ENCODE measurements around the gene CCL25. TPM values are rescaled to one million over a fixed set of nuclear protein-coding genes. Genes with fewer than 3 reads are reported as not detected.
A peak's percentile ranks its signal among the peaks of the same experiment; 100 is the strongest.

CCL25 gene
- total and polyA plus RNA-seq, 9 of the 15 experiments (the other 6 are each of a cell fraction or from before 2014, with no cell fraction given), result 0.15 TPM; not detected in 8

DNA sequence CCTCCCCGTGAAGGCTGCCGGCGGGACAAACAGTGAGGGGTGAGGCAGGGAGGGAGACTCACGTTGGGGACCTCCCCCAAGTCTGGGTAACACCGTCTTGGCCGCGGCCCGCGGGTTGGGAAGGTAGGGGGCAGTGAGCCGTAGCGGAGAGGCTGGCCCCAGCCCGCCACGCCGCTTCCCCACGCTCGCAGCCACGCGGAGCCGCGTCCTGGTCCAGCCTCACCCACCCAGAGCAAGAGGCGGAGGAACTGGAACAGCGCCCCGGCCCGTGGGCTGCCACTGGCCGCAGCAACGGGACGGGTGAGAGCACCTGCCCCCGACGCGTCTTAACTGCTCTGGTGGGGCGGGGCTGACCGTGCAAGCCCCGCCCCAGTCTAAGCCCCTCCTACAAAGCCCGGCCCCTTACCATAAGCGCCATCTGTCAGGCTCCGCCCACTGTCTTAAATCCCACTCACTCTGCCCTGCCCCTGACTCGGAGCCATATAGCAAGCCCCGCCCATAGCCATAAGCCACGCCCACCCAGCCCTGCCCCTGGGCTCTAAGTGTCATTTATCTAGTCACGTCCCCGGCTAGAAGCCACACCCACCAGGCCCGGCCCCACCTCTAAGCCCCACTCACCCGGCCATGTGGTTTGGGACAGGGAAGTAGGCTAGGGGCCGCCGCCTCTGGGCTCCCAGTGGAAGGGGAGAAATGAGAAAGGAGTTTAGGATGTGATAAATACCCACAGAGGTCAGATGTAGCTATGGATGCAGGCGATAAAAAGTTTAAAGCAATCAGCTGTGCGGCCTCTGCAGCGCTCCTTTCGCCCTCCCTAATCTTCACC is 2.1 kb upstream of the CCL25 start:
- Histone ChIP-seq H3K4me2 (ENCODE audit: insufficient read depth, low read length) (peak overlapping the region; percentile 91), H3K4me1 (replicated peaks in 1 of 2; ENCODE audit: control insufficient read depth in 2 of 2, insufficient read depth in 2 of 2, low read length in 2 of 2) (peaks cover 18 to 43% of the 10 kb centered on the region in 2 experiments), H3K4me3 (peak overlapping the region; percentile 56), H3K27me3 (ENCODE audit: control insufficient read depth in 2 of 2, insufficient read depth in 2 of 2, low read length in 2 of 2) (no peaks in the 10 kb centered on the region), H3K9ac (ENCODE audit: insufficient read depth in 1 of 2, low read depth in 2 of 2, low read length in 2 of 2) (peak overlapping the region; percentile 79 to 94), H3K9me1 (ENCODE audit: control insufficient read depth, insufficient read depth, low read length) (no peaks in the 10 kb centered on the region), H4K20me1 (replicated peaks; ENCODE audit: control insufficient read depth, insufficient read depth, low read length) (no peaks in the 10 kb centered on the region), H3K36me3 (ENCODE audit: control insufficient read depth, insufficient read depth, low read length) (no peaks in the 10 kb centered on the region), H3K27ac (ENCODE audit: extremely low read depth, low read depth, low read length) (peak overlapping the region; percentile 91), H3K79me2 (ENCODE audit: control insufficient read depth, insufficient read depth, low read length) (no peaks in the 10 kb centered on the region), H2AFZ (ENCODE audit: low read depth, low read length) (peak overlapping the region; percentile 97), H3K9me3 (replicated peaks; ENCODE audit: control insufficient read depth, insufficient read depth, low read depth, low read length) (no peaks in the 10 kb centered on the region)
- CTCF ChIA-PET (ENCODE audit: low intra/inter-chr PET ratio), result no interaction called here
- in situ Hi-C loops (cut with MboI), result no loop called here
- POLR2A ChIA-PET, result interaction anchor here (0.8 to 0.9 kb wide), 2 partner anchors 17 to 48 kb away, joined by 3 read pairs; no protein-coding TSS in a partner anchor
- peak; percentile 97 to 100 (median 98) for DNase-seq (ENCODE audit: extremely low read depth in 1 of 4, low spot score in 3 of 4)
- intact Hi-C loops (cut with micrococcal nuclease), result loop anchor here (2.0 kb wide), 1 partner anchor 18 kb away; no protein-coding TSS in a partner anchor
- peak; percentile 98 for ATAC-seq
- 1% methylated on average over 36 of the region's 49 CpGs for WGBS (ENCODE audit: insufficient coverage, low coverage, missing lambda C conversion rate)
- peak; percentile 99 for FAIRE-seq
- no TSS peak for BruUV-seq (replicated peaks)
- TF ChIP-seq NELFE (IDR thresholded peaks at IDR 0.05; ENCODE audit: insufficient read depth, insufficient read length), result peak; percentile 15
- TF ChIP-seq YY1 (IDR thresholded peaks at IDR 0.05; ENCODE audit: borderline replicate concordance in 1 of 3, control insufficient read depth in 1 of 3, extremely low read depth in 1 of 3, insufficient read depth in 3 of 3, insufficient read length in 1 of 3, insufficient replicate concordance in 2 of 3, low read depth in 1 of 3, low read length in 2 of 3), result peak in 1 of 3 experiments; percentile 32
- TF ChIP-seq, protein P1, sequence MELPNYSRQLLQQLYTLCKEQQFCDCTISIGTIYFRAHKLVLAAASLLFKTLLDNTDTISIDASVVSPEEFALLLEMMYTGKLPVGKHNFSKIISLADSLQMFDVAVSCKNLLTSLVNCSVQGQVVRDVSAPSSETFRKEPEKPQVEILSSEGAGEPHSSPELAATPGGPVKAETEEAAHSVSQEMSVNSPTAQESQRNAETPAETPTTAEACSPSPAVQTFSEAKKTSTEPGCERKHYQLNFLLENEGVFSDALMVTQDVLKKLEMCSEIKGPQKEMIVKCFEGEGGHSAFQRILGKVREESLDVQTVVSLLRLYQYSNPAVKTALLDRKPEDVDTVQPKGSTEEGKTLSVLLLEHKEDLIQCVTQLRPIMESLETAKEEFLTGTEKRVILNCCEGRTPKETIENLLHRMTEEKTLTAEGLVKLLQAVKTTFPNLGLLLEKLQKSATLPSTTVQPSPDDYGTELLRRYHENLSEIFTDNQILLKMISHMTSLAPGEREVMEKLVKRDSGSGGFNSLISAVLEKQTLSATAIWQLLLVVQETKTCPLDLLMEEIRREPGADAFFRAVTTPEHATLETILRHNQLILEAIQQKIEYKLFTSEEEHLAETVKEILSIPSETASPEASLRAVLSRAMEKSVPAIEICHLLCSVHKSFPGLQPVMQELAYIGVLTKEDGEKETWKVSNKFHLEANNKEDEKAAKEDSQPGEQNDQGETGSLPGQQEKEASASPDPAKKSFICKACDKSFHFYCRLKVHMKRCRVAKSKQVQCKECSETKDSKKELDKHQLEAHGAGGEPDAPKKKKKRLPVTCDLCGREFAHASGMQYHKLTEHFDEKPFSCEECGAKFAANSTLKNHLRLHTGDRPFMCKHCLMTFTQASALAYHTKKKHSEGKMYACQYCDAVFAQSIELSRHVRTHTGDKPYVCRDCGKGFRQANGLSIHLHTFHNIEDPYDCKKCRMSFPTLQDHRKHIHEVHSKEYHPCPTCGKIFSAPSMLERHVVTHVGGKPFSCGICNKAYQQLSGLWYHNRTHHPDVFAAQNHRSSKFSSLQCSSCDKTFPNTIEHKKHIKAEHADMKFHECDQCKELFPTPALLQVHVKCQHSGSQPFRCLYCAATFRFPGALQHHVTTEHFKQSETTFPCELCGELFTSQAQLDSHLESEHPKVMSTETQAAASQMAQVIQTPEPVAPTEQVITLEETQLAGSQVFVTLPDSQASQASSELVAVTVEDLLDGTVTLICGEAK (IDR thresholded peaks at IDR 0.05), result no peak
- TF ChIP-seq, protein P1 (CRISPR knock-in tag; IDR thresholded peaks at IDR 0.05), result no peak
- TF ChIP-seq HDAC1 (IDR thresholded peaks at IDR 0.05), result peak in 1 of 2 experiments; percentile 59; a peak in 2 of 4 replicates
- no peak for TF ChIP-seq PTRF (tag; IDR thresholded peaks at IDR 0.05)
- peak; percentile 89 for TF ChIP-seq RBFOX2 (IDR thresholded peaks at IDR 0.05; ENCODE audit: low read depth, low read length)
- no peak for TF ChIP-seq HDAC3 (IDR thresholded peaks at IDR 0.05; ENCODE audit: borderline replicate concordance, partially characterized antibody)
- TF ChIP-seq GTF2F1 (IDR thresholded peaks at IDR 0.05; ENCODE audit: low read depth, low read length), result 0 out of 2 replicates have a peak, but pooled peaks have one; percentile 21
- no peak for TF ChIP-seq COPS2 (conservative IDR thresholded peaks at IDR 0.05)
- TF ChIP-seq CAMTA2 (CRISPR knock-in tag; conservative IDR thresholded peaks at IDR 0.05), result no peak
